OCI-LY1 (cell line): Measurements from ENCODE around the gene SLC2A13.

Source experiments
- CTCF ChIP-seq: fragments of 200-600 bp; sonication (generic), shearing (Covaris generic); IDR thresholded peaks from 2 replicates; pipeline ENCODE4 v1.5.1; 2017; ENCODE audit warnings: mild to moderate bottlenecking, antibody characterized with exemption, low read length, moderate library complexity, mixed read lengths
- EZH2 ChIP-seq: fragments of 200-600 bp; sonication (generic), shearing (Covaris generic); IDR thresholded peaks from 2 replicates; pipeline ENCODE4 v1.8.0; 2017; ENCODE audit warnings: borderline replicate concordance, mixed run types, mild to moderate bottlenecking, antibody characterized with exemption, low read length, moderate library complexity, mixed read lengths

- no peak for TF ChIP-seq CTCF
- no peak for TF ChIP-seq EZH2
Observed at GRCh38 chr12:39804479-39804878, 301.4 kb downstream of the SLC2A13 start.
